ENCODE measurements around the gene P3H3. TPM values are rescaled to one million over a fixed set of nuclear protein-coding genes. Genes with fewer than 3 reads are reported as not detected.

Gene P3H3
- total RNA-seq, 2 donors from 2014 or later = 66.1 to 77.7 TPM

GRCh38 chr12:6817098-6817497 is 11.1 kb upstream of the P3H3 start:
- Histone ChIP-seq H3K9me3 (no peaks in the 10 kb centered on the region), H3K4me1 (ENCODE audit: control insufficient read depth in 1 of 2, low read depth in 2 of 2) (peaks cover 4 to 12% of the 10 kb centered on the region in 2 donors), H3K27ac (no peak overlapping the region), H3K27me3 (replicated peaks; ENCODE audit: insufficient read depth) (no peaks in the 10 kb centered on the region), H3K36me3 (no peaks in the 10 kb centered on the region), H3K4me3 (no peak overlapping the region)
- DNase-seq (ENCODE audit: low spot score) = no peak
- TF ChIP-seq CTCF (IDR thresholded peaks at IDR 0.05) = no peak
- no peak for ATAC-seq (ENCODE audit: insufficient number of reproducible peaks, low FRiP score, low read depth)

GRCh38 chr12:6817662-6818157 is 10.5 kb upstream of the P3H3 start:
- no peak overlapping the region for H3K4me3 ChIP-seq
- no peak for TF ChIP-seq CTCF (IDR thresholded peaks at IDR 0.05)
- peaks cover 5 to 16% of the 10 kb centered on the region in 2 donors for H3K4me1 ChIP-seq (ENCODE audit: control insufficient read depth in 1 of 2, low read depth in 2 of 2)
- no peaks in the 10 kb centered on the region for H3K36me3 ChIP-seq
- no peak for DNase-seq (ENCODE audit: low spot score)
- H3K27ac ChIP-seq = no peak overlapping the region
- no peaks in the 10 kb centered on the region for H3K27me3 ChIP-seq (replicated peaks; ENCODE audit: insufficient read depth)
- H3K9me3 ChIP-seq = no peaks in the 10 kb centered on the region
- no peak for ATAC-seq (ENCODE audit: insufficient number of reproducible peaks, low FRiP score, low read depth)

- Histone ChIP-seq H3K27ac (no peak overlapping the region), H3K9me3 (no peaks in the 10 kb centered on the region), H3K27me3 (replicated peaks; ENCODE audit: insufficient read depth) (peaks cover 5% of the 10 kb centered on the region), H3K36me3 (no peaks in the 10 kb centered on the region), H3K4me1 (ENCODE audit: control insufficient read depth in 1 of 2, low read depth in 2 of 2) (peaks cover 5 to 16% of the 10 kb centered on the region in 2 donors), H3K4me3 (no peak overlapping the region)
- no peak for TF ChIP-seq CTCF (IDR thresholded peaks at IDR 0.05)
- DNase-seq (ENCODE audit: low spot score) = no peak
- no peak for ATAC-seq (ENCODE audit: insufficient number of reproducible peaks, low FRiP score, low read depth)
These were observed 10.0 kb upstream of the P3H3 start for GRCh38 chr12:6818222-6818621.

GRCh38 chr12:6818645-6819044 is 9.6 kb upstream of the P3H3 start:
- peaks cover 5 to 16% of the 10 kb centered on the region in 2 donors for H3K4me1 ChIP-seq (ENCODE audit: control insufficient read depth in 1 of 2, low read depth in 2 of 2)
- no peak overlapping the region for H3K4me3 ChIP-seq
- H3K9me3 ChIP-seq = no peaks in the 10 kb centered on the region
- no peak for TF ChIP-seq CTCF (IDR thresholded peaks at IDR 0.05)
- no peak for ATAC-seq (ENCODE audit: insufficient number of reproducible peaks, low FRiP score, low read depth)
- H3K27me3 ChIP-seq (replicated peaks; ENCODE audit: insufficient read depth) = peaks cover 9% of the 10 kb centered on the region
- no peaks in the 10 kb centered on the region for H3K36me3 ChIP-seq
- H3K27ac ChIP-seq = no peak overlapping the region
- no peak for DNase-seq (ENCODE audit: low spot score)

- no peaks in the 10 kb centered on the region for H3K36me3 ChIP-seq
- H3K9me3 ChIP-seq = no peaks in the 10 kb centered on the region
- ATAC-seq (ENCODE audit: insufficient number of reproducible peaks, low FRiP score, low read depth) (no peak), DNase-seq (ENCODE audit: low spot score) (no peak)
- no peak overlapping the region for H3K27ac ChIP-seq
- peaks cover 5 to 16% of the 10 kb centered on the region in 2 donors for H3K4me1 ChIP-seq (ENCODE audit: control insufficient read depth in 1 of 2, low read depth in 2 of 2)
- no peak for TF ChIP-seq CTCF (IDR thresholded peaks at IDR 0.05)
- H3K4me3 ChIP-seq = no peak overlapping the region
- H3K27me3 ChIP-seq (replicated peaks; ENCODE audit: insufficient read depth) = peaks cover 10% of the 10 kb centered on the region
These were observed 8.8 kb upstream of the P3H3 start for GRCh38 chr12:6819106-6820030.

Measured in thoracic aorta (tissue), 2 donors.